NCI-H2196 (cell line): Measurements from ENCODE around the gene PMF1.
"Not testable (repeated sequence)": the region's sequence is repeated elsewhere in the genome, so short reads cannot be mapped to it uniquely, and the experiment has no call there.

Source experiments
- DNase-seq: peaks from one replicate; lab custom pipeline; 2025; ENCODE audit not compliant: unreplicated experiment; lab: John Stamatoyannopoulos, UW

Gene PMF1

DNA sequence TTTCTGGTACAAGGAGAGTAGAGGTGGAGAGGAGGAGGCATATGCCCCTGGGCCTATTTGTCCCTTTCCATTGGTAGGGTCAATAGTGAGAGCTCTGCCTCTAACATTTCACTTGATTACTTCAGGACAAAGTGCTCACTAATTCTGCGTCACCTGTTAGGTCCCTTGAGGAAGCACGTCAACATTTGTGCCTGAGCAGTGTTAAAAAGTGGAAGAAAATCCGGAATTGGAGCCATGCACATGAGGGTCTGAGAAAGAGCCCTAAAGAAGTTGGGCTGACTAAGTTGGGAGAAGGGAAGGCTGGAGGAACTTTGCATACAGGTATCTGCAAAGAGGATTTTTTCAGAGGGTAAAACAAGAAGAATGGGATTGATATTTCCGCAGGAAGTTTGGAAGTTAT lies 17.0 kb upstream of the PMF1 start:
- no peak for DNase-seq

DNA sequence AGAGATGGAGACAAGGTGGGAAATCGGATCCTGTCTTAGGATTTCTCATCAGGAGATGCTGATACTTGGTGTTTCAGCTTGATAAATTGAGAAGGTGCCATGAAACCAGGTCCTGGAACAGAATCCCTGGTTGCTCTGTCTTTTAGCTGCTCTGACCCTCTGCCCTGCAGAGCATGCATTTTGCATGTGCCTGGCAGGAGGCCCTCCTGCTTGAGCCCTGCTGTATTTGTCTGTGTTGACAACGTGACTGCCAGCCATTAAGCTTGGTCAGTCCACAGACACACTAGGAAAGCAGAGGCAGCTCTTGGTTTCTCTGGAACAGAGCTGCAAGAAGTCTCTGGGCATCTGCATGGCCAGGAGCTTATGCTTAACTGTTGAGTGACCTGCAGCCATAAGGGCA lies 16.4 kb upstream of the PMF1 start:
- DNase-seq = no peak

DNA sequence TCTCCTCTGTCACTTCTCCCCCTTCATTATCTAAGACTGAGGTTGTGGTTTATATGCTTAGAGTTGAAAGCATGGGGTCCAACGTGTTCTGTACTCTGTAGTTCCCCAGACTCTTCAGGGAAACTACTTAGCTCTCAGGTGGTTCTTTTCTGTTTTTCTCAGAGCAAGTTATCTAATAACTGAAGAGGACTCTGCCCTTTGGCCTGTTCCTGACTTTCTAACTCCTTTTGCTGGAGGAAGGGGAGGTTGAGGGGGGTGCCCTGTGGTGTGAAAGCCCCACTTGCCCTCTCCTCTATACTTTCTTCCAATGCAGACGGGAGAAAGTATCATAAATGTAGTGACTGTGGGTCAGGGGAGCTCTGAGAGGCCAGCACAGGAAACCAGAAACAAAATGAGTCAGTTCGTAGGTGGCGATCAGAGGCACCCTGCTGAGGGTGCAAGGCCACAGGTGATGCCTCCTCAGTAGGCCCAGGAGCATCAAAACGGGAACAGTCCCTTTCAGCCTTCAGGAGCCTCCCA lies 13.9 kb upstream of the PMF1 start:
- no peak for DNase-seq

DNA sequence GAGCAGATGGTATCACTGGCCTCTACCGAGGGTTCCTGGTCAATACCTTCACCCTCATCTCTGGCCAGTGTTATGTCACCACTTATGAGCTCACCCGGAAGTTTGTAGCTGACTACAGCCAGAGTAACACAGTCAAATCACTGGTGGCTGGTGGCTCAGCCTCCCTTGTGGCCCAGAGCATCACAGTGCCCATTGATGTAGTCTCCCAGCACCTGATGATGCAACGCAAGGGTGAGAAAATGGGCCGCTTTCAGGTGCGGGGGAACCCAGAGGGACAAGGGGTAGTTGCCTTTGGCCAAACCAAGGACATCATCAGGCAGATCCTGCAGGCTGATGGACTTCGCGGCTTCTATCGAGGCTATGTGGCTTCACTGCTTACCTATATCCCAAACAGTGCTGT lies 12.8 kb upstream of the PMF1 start:
- DNase-seq = no peak

DNA sequence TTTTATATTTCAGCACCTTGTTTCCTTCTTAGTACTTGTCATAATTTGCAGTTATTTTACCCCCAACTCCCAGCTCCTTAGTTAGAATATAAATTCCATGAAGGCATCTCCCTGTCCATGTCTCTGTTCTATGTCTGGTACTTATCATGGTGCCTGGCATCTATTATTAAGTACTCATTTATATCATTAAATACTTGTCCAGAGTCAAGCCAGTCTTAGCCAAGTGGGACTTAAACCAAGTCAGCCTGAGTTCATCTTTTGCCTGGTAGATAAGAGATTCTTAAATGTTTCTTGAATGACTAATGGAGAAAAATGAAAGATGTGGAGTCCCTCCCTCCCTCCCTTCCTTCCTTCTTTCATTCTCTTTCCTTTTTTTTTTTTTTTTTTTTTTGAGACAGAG lies 9.5 kb upstream of the PMF1 start:
- DNase-seq = no peak

DNA sequence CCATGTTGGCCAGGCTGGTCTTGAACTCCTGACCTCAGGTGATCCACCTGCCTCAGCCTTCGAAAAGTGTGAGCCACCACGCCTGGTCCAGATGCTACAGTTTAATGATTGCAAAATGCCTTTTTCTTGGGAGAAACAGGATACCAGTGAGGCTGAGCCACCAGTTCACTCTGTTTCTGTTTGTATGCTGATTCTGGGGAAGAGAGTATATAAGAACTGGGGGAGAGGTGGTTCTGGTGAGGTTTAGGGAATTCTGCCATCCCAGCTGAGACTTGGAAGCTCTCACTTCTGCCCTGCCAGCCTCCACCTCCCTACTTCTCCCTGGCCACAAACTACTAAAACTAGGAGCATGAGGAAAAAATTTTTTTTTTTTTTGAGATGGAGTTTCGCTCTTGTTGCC lies 8.1 kb upstream of the PMF1 start:
- DNase-seq = no peak

DNA sequence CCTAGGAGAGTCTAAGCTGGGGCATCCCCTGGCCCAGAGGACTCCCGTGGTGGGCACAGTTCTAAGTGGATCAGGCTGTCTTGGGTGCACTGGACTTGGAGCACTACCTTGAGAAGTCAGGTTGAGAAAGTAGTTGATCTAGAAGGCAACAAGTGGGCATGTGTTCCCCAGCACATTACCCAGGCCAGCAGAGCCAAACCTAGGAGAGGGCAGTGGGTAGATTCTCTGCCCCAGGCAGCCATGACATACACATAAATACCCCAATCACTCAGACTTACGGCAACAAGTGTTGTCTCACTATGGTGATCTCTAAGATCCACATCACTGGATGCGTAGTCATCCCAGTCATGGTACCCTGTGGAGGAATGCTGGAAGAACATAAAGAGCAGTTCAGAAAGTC lies 1.6 kb upstream of the PMF1 start:
- no peak for DNase-seq

DNA sequence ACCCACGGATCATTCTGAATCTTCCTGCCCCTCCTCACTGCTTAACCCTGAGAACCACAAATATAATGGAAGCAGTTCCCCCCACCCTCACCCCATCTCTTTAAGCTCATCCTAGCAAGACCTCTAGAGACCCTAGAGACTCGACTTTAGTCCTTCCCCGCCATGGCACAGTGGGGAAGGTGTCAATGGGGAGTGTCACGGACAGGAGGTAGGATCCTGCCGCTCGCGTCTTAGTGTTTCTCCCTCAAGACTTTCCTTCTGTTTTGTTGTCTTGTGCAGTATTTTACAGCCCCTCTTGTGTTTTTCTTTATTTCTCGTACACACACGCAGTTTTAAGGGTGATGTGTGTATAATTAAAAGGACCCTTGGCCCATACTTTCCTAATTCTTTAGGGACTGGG lies 677 bp upstream of the PMF1 start:
- no peak for DNase-seq

DNA sequence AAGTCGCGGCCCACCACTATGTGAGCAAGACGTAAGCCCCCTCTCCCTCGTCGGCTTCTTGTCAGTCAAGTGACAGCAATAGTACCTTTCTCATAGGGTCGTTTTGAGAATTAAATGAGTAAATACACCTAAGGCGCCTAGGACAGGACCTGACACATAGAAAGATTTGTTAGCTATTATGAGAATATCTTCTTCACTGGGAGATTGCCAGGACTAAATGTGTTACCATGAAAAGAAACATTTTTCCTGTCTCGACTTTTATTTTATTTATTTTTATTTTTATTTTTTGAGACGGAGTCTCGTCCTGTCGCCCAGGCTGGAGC lies 798 bp downstream of the PMF1 start:
- DNase-seq = no peak

DNA sequence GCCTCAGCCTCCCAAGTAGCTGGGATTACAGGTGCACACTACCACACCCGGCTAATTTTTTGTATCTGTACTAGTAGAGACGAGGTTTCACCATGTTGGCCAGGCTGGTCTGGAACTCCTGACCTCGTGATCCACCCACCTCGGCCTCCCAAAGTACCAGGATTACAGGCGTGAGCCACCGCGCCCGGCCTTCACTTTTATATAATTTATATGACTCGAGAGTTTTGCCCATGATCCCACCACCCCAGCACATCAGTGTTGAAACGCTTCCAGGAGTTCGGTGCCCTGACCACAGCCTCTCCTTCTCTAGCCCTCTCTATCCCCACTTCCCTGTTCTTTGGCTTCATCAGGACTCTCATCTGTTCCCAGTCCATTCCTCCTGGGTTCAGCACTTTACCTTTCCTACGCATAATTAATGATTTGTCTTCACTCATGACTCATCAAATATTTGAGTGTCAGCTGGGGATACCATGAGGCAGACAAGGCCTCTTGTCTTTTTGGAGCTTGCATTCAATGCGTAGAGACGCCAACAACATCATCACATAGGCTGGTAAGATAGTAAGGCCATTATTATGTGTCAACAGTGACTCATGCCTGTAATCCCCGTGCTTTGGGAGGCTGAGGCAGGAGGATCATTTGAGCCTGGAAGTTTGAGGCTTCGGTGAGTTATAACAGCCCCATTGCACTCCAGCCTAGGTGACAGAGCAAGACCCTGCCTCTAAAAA lies 1.4 kb downstream of the PMF1 start:
- peak; percentile 21 for DNase-seq

DNA sequence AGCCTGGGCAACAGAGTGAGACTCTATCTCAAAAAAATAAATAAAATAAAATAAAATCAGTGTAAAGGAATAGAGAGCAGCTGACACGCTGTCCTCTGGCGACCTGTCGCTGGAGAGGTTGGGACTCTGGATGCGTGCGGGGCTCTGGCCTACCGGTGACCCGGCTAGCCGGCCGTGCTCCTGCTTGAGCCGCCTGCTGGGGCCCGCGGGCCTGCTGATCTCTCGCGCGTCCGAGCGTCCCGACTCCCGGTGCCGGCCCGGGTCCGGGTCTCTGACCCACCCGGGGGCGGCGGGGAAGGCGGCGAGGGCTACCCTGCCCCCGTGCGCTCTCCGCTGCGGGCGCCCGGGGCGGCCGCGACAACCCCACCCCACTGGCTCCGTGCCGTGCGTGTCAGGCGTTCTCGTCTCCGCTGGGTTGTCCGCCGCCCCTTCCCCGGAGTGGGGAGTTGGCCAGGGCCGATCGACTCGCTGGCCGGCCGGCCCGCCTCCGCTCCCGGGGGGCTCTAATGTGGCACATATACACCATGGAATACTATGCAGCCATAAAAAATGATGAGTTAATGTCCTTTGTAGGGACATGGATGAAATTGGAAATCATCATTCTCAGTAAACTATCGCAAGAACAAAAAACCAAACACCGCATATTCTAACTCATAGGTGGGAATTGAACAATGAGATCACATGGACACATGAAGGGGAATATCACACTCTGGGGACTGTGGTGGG lies 3.7 kb downstream of the PMF1 start:
- DNase-seq = not testable (repeated sequence)

DNA sequence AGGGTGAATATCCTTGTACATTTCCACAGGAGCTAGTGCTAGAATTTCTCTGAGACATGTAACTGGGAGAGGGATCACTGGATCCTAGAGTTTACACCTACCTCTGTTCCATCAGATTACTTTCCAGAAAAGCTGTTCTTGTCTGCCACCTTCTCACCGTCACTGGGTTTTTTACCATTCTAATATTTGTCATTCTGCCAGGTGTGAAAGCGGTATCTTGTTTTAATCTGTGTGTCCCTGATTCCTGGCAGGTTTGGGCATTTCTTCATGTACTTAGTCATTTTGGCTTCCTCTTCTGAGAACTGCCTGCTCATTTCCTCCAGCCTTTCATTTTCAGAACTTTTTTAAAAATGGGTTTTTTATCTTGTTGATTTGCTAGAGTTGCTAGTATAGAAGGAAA lies 5.1 kb downstream of the PMF1 start:
- DNase-seq = peak; percentile 23

DNA sequence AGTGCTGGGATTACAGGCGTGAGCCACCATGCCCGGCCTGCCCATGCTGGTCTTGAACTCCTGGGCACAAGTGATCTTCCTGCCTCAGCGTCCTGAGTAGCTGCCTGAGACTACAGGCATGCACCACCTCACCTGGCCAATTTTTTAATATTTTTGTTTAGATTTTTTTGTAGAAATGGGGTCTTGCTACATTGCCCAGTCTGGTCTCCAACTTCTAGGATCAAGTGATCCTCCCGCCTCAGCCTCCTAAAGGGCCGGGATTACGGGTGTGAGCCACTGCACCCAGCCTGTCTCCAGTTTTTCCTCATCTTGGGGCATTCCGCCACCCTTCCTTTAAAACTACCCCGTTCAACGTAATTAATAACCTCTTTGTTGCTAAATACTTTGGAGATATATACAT lies 7.4 kb downstream of the PMF1 start:
- DNase-seq = no peak

DNA sequence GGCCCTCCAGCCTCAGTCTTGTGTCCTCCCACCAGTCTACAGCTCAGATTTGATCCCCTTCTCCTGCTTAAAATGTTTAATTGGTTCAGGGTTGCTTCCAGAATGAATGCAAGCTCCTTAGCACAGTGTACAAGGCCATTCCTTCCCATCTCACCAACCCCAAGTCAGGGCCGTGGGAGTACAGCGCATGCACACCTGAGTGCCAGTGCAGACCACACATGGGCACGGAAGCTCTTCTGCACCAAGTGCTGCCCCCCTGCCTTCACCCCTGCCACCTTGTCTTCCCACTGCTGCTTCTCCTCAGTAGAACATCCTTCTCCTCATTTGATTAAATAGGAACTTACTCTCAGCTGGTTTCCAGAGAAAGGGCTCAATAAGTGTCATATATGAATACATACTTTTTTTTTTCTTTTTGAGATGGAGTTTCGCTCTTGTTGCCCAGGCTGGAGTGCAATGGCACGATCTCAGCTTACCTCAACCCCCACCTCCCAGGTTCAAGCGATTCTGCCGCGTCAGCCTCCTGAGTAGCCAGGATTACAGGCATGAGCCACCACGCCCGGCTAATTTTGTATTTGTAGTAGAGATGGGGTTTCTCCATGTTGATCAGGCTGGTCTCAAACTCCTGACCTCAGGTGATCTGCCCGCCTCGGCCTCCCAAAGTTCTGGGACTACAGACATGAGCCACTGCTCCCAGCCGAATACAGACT lies 9.3 kb downstream of the PMF1 start:
- DNase-seq = no peak

DNA sequence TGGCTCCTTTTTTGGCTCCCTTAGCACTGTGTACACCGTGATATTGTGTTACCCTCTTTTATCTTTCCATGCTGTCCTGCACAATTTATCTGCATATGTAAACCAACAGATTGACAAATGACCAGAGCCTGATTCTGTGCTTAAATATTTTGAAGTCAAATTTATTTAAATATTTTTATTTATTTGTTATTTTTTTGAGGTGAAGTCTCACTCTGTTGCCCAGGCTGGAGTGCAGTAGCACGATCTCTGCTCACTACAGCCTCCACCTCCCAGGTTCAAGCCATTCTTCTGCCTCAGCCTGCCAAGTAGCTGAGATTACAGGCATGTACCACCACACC lies 12.8 kb downstream of the PMF1 start:
- no peak for DNase-seq

DNA sequence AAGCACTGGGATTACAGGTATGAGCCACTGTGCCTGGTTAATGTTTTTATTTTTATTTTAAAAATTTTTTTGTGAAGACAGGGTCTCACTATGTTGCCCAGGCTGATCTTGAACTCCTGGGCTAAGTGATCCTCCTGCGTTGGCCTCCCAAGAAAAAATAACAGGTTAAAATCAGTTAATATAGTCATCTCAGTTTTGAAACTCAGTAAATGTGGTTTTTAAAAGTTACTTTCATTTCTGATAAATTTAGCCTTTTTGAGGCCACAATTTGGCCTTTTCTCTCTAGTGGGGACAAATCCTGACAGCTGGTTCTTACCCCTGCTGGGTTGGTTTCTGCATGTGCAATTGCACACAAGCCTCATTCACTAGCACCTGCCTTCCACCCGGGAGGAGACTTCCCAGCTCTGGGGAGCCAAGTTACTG lies 13.3 kb downstream of the PMF1 start:
- no peak for DNase-seq

DNA sequence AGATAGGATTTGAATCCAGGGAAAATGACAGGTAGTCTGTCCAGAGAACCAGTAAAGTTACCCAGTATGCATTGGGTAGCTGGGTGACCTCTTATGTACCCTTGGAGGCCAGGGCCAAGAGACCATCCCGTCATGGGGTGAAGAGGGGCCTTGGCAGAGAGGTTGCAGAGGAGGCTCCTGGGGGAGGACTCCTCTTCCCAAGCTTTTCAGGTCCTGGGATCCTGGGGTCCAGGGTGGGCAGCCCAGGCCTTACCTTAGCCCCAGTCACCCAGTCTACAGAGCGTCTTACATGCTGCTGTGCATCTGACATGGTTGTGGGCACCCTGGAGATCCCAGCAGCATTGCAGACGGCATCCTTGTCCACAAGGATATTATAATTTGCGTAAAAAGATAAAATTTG lies 14.0 kb downstream of the PMF1 start:
- no peak for DNase-seq

DNA sequence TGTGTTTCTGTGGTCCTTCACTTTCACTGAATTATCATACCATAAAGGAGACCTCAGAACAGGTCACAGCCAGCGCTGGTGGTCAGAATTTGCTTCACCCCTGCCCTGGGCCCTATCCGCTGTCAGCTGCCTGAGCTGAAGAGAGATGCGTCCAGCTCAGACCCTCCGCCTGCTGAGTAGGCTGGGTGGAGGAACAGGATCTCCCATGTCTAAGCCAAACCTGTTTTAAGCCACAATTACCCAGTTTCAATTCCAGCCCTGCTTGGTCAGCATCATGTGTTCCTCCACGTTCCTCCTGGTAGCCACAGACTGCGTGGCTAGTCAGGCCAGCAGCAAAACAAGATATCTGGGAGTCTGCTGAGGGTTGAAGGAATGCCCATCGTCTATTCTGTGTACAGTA lies 15.7 kb downstream of the PMF1 start:
- DNase-seq = no peak

DNA sequence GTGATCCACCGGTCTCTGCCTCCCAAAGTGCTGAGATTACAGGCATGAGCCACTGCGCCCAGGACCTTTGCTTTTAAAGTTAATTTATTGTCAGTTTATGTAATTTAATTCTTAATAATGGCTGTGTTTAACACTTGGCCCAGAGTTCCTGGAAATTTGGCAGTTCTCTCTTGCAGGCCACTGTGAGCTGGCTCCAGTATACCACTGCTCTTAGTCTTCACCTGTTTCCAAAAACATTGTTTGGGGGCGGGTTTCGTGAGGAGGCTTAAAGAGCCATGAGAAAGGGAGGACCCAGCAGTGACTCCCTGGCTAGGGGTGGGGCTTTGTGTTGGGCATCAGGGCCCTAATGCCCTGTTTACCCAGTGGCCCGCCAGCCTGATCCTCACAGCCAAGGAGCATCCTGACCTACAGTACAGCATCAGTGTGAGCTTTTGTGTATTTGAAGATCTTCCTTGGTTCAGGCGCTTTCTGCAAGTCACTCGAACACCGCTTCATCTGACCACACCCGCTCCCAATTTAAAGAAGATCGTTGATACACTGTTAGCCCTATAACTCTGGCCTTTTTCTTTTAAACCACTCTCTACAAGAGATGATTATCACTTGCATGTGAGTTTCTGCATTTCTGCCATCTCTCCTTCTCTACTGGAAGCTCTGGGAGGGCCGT lies 17.1 kb downstream of the PMF1 start:
- no peak for DNase-seq

DNA sequence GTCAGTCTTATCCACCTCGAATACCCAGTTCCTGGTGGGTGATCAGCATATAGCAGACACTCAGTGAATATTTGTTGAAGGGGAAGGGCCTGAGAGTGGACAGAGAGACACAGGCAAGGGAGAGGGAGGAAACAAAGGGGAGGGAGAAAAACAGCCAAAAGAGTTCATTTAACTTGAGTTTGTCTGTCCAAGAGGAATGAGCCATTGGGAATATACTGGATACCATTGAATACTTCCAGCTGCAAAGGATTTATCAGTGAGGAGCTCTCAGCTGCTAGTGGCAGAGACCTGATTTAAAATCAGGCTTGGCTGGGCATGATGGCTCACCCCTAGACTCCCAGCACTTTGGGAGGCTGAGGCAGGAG lies 17.6 kb downstream of the PMF1 start:
- DNase-seq = no peak

DNA sequence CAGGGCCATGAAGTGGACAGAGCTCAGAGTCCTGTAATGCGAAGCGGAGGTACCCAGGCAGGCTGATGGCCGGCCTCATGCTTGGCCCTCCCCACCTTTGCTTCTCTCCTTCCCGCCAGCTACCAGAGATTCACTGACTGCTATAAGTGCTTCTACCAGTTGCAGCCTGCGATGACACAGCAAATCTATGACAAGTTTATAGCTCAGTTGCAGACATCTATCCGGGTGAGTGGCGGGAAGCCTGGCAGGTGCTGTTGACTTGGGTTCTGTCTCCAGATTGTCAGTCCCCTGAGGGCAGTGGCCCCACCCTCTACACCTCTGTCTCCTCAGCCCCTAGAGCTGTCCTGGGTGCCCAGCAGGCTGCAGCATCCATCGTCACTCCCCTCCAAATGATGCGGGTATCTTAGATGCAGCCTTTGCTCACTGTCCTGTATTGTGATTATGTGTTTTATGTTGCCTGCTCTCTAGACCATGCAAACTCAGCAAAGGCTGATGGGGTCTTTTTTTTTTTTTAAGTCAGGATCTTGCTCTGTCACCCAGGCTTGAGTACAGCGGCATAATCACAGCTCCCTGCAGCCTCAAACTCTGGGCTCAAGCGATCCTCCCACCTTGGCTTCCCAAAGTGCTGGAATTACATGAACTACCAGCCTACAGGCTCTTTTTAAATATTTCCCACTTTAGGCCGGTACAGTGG lies 19.5 kb downstream of the PMF1 start:
- DNase-seq = no peak
